SH-SY5Y (cell line): ENCODE measurements around the gene CARD11.

Experiments
- GATA2 ChIP-seq: IDR thresholded peaks from 2 replicates; pipeline ENCODE4 v1.6.1; 2011; ENCODE audit warnings: mild to moderate bottlenecking, low read depth, low read length
- GATA3 ChIP-seq: IDR thresholded peaks from 2 replicates; pipeline ENCODE4 v1.6.1; 2011; ENCODE audit warnings: low read depth, mild to moderate bottlenecking, low read length, moderate library complexity

- TF ChIP-seq GATA2 (no peak), GATA3 (no peak)
These were observed 10.1 kb downstream of the CARD11 start for GRCh38 chr7:3033581-3033980.
